GM18861 (cell line): ENCODE results near the gene FKBP9.
A peak's percentile ranks its signal among the peaks of the same experiment; 100 is the strongest.
"Not testable (repeated sequence)": the region's sequence is repeated elsewhere in the genome, so short reads cannot be mapped to it uniquely, and the experiment has no call there.

Source experiments
- ATAC-seq: cut with Tn5 transposase; IDR thresholded peaks from one replicate; pipeline ENCODE4 v1.9.1; 2021; ENCODE audit not compliant: unreplicated experiment

The FKBP9 gene

GRCh38 chr7:32952876-32953275 lies 4.4 kb upstream of the FKBP9 start:
- no peak for ATAC-seq

GRCh38 chr7:32958046-32959025 lies 1.1 kb downstream of the FKBP9 start:
- ATAC-seq: no peak

DNA sequence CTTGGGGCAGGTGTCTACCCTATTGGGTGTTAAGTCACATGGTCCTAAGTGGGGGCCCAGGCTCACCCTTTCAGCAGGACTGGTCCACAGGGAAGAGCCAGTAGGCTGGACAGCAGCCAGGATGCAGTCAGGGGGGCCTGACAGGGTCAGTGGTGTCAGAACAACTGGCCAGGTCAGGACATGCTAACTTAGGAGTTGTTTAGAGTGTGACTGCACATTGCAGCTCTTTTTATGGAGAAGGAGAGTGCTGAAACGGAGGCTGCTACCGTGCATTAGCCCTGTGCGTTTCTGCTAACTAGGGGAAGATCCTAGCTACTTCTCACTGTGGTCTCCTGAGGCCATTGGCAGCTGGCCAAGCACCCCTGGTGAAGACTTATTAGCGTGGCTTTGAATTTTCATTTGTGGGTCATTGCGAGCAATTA lies 6.7 kb downstream of the FKBP9 start:
- not testable (repeated sequence) for ATAC-seq

- ATAC-seq: peak; percentile 88
These were observed 7.4 kb downstream of the FKBP9 start for GRCh38 chr7:32964461-32965159.

GRCh38 chr7:32966489-32967267 lies 9.4 kb downstream of the FKBP9 start:
- not testable (repeated sequence) for ATAC-seq

- not testable (repeated sequence) for ATAC-seq
These were observed 10.0 kb downstream of the FKBP9 start for GRCh38 chr7:32967268-32967582.

DNA sequence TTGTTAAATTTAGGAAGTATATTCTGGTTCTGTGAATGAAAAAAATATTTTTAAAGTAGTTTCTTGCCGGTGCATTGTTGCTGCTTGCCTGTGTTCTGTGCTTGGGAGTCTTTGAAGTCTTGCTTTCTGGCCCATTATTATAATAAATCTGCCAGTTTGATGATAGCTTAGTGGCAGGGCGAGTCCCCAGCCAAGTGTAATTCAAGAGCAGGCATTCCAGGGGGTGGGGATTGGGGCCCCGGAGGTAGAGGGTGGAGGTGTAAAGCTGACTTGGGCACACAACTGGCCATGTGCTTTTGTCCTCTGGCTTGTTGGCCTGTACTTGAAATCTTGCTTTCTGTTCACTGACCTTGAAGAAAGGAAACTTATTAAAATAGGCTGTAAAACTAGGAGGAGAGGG lies 14.7 kb downstream of the FKBP9 start:
- not testable (repeated sequence) for ATAC-seq

- not testable (repeated sequence) for ATAC-seq
These were observed 19.9 kb downstream of the FKBP9 start for GRCh38 chr7:32977159-32977558.

GRCh38 chr7:32979246-32979645 lies 22.0 kb downstream of the FKBP9 start:
- ATAC-seq: not testable (repeated sequence)

DNA sequence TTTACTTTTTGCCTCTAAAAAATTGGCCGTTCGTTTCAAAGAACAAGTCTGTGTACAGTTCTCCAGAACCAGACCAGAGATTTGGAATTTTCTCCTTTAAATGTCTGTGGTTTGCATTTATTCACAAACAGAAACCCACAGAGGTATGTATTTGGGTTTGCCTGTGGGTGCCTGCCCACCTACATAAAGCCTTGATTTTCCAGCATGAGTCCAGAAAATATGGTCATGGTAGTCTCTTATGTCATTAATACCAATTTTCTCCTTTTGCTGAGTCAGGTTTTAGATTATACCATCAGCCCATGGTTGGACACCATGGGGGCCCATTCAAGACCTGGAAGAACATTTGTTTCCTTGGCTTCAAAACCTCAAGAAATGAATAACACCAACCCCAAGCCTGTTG lies 22.7 kb downstream of the FKBP9 start:
- ATAC-seq: not testable (repeated sequence)

DNA sequence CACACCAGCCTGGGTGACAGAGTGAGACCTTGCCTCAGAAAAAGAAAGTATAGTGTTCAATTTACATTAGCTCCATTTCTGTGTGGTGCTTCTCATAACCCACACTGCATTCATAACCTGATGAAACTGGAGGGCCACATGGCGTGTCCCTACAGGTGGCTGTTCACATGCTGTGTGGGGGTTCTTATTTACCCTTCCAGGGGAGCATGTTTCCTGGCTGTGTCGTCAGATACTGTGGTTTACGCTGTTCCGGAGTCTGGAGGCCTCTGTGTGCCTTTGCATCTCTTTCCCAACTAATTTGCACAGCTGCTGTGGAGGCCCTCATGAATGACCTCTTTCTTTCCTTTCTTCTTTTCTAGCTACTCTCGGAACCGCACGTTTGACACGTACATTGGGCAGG lies 30.9 kb downstream of the FKBP9 start:
- not testable (repeated sequence) for ATAC-seq

DNA sequence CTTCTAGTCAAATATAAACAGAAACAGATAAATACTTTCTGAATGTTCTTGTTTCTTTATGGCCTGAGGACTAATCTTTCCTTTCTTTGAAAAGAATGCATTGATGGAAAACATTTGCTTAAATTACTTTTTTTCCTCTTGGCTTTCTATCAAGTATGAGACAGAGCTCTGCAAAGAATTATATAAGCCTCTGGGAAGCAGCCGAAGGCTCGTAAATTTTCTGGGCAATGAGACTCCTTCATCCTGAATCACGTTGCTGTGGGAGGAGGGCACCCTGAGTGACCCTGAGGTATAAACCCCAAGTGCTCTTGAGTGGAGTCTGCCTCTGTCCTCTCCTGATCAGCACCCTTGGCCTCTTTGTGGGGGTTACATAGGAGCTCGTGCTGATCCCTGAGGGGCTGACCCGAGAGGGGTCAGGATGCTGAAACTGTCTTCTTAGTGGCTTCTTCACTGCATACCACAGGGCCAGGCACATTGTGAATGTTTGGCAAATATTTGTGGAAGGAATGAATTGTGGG lies 33.9 kb downstream of the FKBP9 start:
- ATAC-seq: not testable (repeated sequence)

GRCh38 chr7:32991975-32992700 lies 34.9 kb downstream of the FKBP9 start:
- not testable (repeated sequence) for ATAC-seq

DNA sequence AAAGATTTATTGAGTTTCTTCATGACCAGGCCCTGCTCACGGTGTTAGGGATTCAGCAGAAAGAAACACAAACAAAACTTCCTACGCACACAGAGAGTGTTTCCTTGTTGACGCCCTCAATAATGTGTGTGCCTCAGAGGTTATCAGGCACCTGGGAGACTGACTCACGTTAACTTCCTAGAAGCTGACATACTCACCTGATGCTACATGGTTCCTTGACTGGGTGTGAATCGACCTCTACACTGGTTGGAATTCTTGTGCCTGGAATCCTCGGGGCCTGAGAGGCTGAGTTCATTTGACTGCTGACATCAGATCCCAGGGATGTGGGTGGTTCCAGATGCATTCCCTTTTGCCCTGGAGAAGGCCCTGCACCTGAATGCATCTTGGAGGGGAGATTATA lies 35.5 kb downstream of the FKBP9 start:
- ATAC-seq: not testable (repeated sequence)

DNA sequence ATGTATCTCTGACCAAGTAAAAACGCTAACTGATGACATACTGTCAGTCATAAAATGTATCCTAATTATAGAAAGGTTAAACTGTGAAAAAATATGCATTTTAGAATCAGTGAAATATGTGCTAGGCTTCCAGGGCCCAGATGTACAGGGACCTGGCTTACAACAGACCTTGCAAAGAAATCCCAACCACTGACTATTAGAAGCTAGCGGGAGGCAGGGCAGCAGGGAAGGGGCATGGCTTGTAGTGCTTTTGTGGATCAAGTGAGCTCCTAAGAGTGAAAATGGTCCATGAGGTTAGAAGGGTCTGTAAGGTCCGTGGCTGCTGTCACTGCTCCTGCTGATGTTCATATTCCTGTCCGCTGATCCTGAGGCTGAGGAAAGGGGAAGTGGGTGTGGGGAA lies 40.7 kb downstream of the FKBP9 start:
- ATAC-seq: not testable (repeated sequence)

DNA sequence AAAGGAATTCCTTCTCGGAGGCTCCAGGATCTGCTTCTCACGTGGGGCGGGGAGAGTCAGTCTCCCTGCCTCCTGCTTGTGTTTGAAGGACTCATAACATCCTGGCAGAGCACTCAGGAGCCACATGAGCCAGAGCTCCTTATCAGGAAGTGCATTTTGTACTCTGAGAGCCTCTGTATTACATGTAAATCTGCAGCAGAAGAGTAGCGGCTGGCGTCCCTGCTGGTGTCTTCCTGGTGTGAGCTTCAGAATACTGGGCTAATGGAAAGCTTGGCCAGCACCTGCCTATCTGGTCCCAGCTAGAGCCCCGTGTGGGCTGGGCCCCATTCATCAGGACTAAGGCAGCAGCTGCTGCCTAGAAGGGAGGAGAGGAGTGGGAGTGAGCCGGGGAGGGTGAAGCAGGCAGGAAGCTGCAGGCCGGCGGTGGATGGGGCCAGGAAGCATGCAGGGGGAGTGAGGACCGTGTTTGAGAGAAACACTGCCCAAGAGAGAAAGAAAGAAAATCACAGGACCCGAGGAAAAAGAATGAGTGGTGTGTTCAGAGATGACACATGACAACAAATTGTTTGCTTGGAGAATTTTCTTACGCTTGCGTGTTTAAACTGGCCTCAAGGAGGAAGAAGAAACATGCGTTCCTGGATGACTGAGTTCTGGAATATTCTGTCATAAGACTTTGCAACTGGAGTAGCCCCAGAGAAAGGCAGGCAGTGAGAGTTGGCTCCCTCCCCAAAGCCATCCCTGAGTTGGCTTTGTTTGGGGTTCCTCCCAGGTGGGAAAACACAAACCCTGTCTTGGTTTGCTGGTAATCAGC lies 41.3 kb downstream of the FKBP9 start:
- peak; percentile 56 for ATAC-seq

DNA sequence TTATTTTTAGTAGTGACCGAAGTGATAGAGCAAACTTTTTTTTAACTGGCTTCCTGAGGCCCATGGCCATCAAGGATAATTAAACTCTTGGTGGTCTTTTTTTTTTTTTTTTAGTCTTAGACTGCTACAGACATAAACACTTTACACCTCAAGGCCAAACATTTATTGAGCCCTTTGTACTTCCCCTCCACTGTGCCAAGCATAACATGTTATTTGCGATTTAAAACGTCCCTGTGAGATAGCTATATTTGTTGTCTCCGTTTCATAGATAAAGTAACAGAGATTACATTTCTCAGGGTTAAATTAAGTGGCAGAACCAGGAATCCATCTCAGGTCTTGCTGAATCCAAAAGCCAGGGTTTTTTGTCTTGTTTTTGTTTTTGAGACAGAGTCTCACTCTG lies 42.1 kb downstream of the FKBP9 start:
- not testable (repeated sequence) for ATAC-seq

DNA sequence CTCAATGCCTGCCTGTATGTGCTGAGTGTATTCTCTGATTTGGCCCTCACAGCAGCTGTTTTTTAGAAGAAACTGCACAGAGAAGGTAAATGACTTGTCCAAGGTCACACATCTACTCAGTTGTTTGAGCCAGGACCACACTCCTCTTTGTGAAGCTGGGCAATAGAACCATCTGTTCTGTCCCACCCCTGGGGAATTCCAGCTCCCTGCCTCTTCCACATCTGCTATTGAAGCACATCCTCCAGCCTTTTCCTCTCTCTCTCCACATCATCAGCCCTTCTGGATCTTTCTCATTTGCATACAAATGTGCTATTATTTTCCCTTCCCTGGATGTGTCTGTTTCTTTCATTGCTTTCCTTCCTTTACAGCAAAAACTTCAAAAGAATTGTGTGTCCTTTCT lies 45.9 kb downstream of the FKBP9 start:
- not testable (repeated sequence) for ATAC-seq

GRCh38 chr7:33004104-33004616 lies 46.9 kb downstream of the FKBP9 start:
- not testable (repeated sequence) for ATAC-seq
